ENCODE results near the gene ZNF664. TPM values are rescaled to one million over a fixed set of nuclear protein-coding genes. Genes with fewer than 3 reads are reported as not detected.

Gene ZNF664
- 10 to 100 TPM; 41.3 to 46.6 TPM for total RNA-seq

GRCh38 chr12:123972457-123973401 is at the start of gene ZNF664, which contains the start of gene CCDC92:
Gene ZNF664 (plus strand): TSS chr12:123973215. CDS start chr12:124012145, 38,930 bp downstream.
Gene CCDC92 (minus strand): TSS chr12:123972831. CDS start chr12:123944305, 28,526 bp downstream.
- Mint-ChIP-seq H3K4me1 (peaks cover 36% of the 10 kb centered on the region), H3K36me3 (ENCODE audit: low read depth) (peaks cover 17% of the 10 kb centered on the region), H3K9me3 (no peaks in the 10 kb centered on the region), H3K4me3 (peak within 1 kb of the TSS; percentile 83), H3K27ac (peak within 1 kb of the TSS; percentile 86), H3K27me3 (no peaks in the 10 kb centered on the region)
- DNase-seq: peak; percentile 93
- CTCF ChIA-PET: no interaction called here
- POLR2A ChIA-PET: interaction anchor here (1.0 kb wide), 1 partner anchor 27 kb away, joined by 3 read pairs; no protein-coding TSS in a partner anchor

GRCh38 chr12:123923927-123924326 is 49.1 kb upstream of the ZNF664 start:
- Mint-ChIP-seq H3K36me3 (ENCODE audit: low read depth) (no peaks in the 10 kb centered on the region), H3K4me1 (peaks cover 9% of the 10 kb centered on the region), H3K4me3 (no peak overlapping the region), H3K9me3 (no peaks in the 10 kb centered on the region), H3K27me3 (peaks cover 3% of the 10 kb centered on the region), H3K27ac (no peak overlapping the region)
- no peak for DNase-seq
- CTCF ChIA-PET: no interaction called here
- POLR2A ChIA-PET: no interaction called here

GRCh38 chr12:123924539-123924938 is 48.5 kb upstream of the ZNF664 start:
- H3K4me1 Mint-ChIP-seq: peaks cover 9% of the 10 kb centered on the region
- CTCF ChIA-PET: no interaction called here
- no peak for DNase-seq
- no peaks in the 10 kb centered on the region for H3K36me3 Mint-ChIP-seq (ENCODE audit: low read depth)
- H3K9me3 Mint-ChIP-seq: no peaks in the 10 kb centered on the region
- H3K27me3 Mint-ChIP-seq: peaks cover 3% of the 10 kb centered on the region
- POLR2A ChIA-PET: no interaction called here
- no peak overlapping the region for H3K4me3 Mint-ChIP-seq
- no peak overlapping the region for H3K27ac Mint-ChIP-seq

- CTCF ChIA-PET: interaction anchor here (0.7 to 1.1 kb wide), 3 partner anchors 11 to 56 kb away, joined by 3 read pairs; no protein-coding TSS in a partner anchor
- H3K9me3 Mint-ChIP-seq: no peaks in the 10 kb centered on the region
- no peak overlapping the region for H3K4me3 Mint-ChIP-seq
- H3K27me3 Mint-ChIP-seq: peaks cover 3% of the 10 kb centered on the region
- no peaks in the 10 kb centered on the region for H3K36me3 Mint-ChIP-seq (ENCODE audit: low read depth)
- no peak overlapping the region for H3K27ac Mint-ChIP-seq
- DNase-seq: no peak
- peaks cover 17% of the 10 kb centered on the region for H3K4me1 Mint-ChIP-seq
- POLR2A ChIA-PET: no interaction called here
Observed at GRCh38 chr12:123928274-123928865, 44.6 kb upstream of the ZNF664 start.

- POLR2A ChIA-PET: no interaction called here
- Mint-ChIP-seq H3K4me1 (peaks cover 20% of the 10 kb centered on the region), H3K9me3 (no peaks in the 10 kb centered on the region), H3K36me3 (ENCODE audit: low read depth) (no peaks in the 10 kb centered on the region), H3K27ac (no peak overlapping the region), H3K27me3 (peaks cover 3% of the 10 kb centered on the region), H3K4me3 (no peak overlapping the region)
- CTCF ChIA-PET: no interaction called here
- DNase-seq: no peak
Observed at GRCh38 chr12:123928897-123929296, 44.1 kb upstream of the ZNF664 start.

- ChIA-PET CTCF (no interaction called here), POLR2A (no interaction called here)
- H3K36me3 Mint-ChIP-seq (ENCODE audit: low read depth): no peaks in the 10 kb centered on the region
- no peaks in the 10 kb centered on the region for H3K9me3 Mint-ChIP-seq
- peaks cover 20% of the 10 kb centered on the region for H3K4me1 Mint-ChIP-seq
- peaks cover 3% of the 10 kb centered on the region for H3K27me3 Mint-ChIP-seq
- no peak overlapping the region for H3K27ac Mint-ChIP-seq
- H3K4me3 Mint-ChIP-seq: no peak overlapping the region
- no peak for DNase-seq
Observed at GRCh38 chr12:123929946-123930583, 43.0 kb upstream of the ZNF664 start.

- H3K27me3 Mint-ChIP-seq: peaks cover 3% of the 10 kb centered on the region
- H3K9me3 Mint-ChIP-seq: no peaks in the 10 kb centered on the region
- peaks cover 26% of the 10 kb centered on the region for H3K4me1 Mint-ChIP-seq
- ChIA-PET CTCF (interaction anchor here (0.6 to 1.9 kb wide), 3 partner anchors 10 to 223 kb away, joined by 3 to 7 read pairs (median 4); no protein-coding TSS in a partner anchor), POLR2A (no interaction called here)
- peak overlapping the region; percentile 50 for H3K4me3 Mint-ChIP-seq
- peak overlapping the region; percentile 39 for H3K27ac Mint-ChIP-seq
- H3K36me3 Mint-ChIP-seq (ENCODE audit: low read depth): peaks cover 6% of the 10 kb centered on the region
- DNase-seq: peak; percentile 65
Observed at GRCh38 chr12:123931686-123932321, 41.2 kb upstream of the ZNF664 start.

GRCh38 chr12:123933214-123933613 is 39.8 kb upstream of the ZNF664 start:
- ChIA-PET CTCF (interaction anchor here (0.7 to 1.9 kb wide), 2 partner anchors 8 to 53 kb away, joined by 3 to 7 read pairs; no protein-coding TSS in a partner anchor), POLR2A (no interaction called here)
- DNase-seq: no peak
- Mint-ChIP-seq H3K36me3 (ENCODE audit: low read depth) (peaks cover 10% of the 10 kb centered on the region), H3K27me3 (peaks cover 3% of the 10 kb centered on the region), H3K4me3 (no peak overlapping the region), H3K4me1 (peaks cover 36% of the 10 kb centered on the region), H3K27ac (no peak overlapping the region), H3K9me3 (no peaks in the 10 kb centered on the region)

GRCh38 chr12:123934016-123934620 is 38.9 kb upstream of the ZNF664 start:
- DNase-seq: no peak
- no peaks in the 10 kb centered on the region for H3K9me3 Mint-ChIP-seq
- ChIA-PET POLR2A (no interaction called here), CTCF (interaction anchor here (1.9 kb wide), 1 partner anchor 7 kb away, joined by 7 read pairs; no protein-coding TSS in a partner anchor)
- no peak overlapping the region for H3K4me3 Mint-ChIP-seq
- peaks cover 45% of the 10 kb centered on the region for H3K4me1 Mint-ChIP-seq
- H3K27ac Mint-ChIP-seq: no peak overlapping the region
- peaks cover 10% of the 10 kb centered on the region for H3K36me3 Mint-ChIP-seq (ENCODE audit: low read depth)
- H3K27me3 Mint-ChIP-seq: peaks cover 3% of the 10 kb centered on the region

- Mint-ChIP-seq H3K4me1 (peaks cover 47% of the 10 kb centered on the region), H3K9me3 (no peaks in the 10 kb centered on the region), H3K27me3 (peaks cover 3% of the 10 kb centered on the region), H3K27ac (no peak overlapping the region), H3K4me3 (no peak overlapping the region), H3K36me3 (ENCODE audit: low read depth) (peaks cover 10% of the 10 kb centered on the region)
- POLR2A ChIA-PET: no interaction called here
- DNase-seq: no peak
- CTCF ChIA-PET: interaction anchor here (1.3 kb wide), 1 partner anchor 19 kb away, joined by 4 read pairs; no protein-coding TSS in a partner anchor
Observed at GRCh38 chr12:123934829-123935228, 38.2 kb upstream of the ZNF664 start.

- H3K27ac Mint-ChIP-seq: peak overlapping the region; percentile 82
- ChIA-PET CTCF (interaction anchor here (0.8 to 1.3 kb wide), 2 partner anchors 10 to 20 kb away, joined by 3 to 4 read pairs; no protein-coding TSS in a partner anchor), POLR2A (no interaction called here)
- no peaks in the 10 kb centered on the region for H3K9me3 Mint-ChIP-seq
- peaks cover 12% of the 10 kb centered on the region for H3K36me3 Mint-ChIP-seq (ENCODE audit: low read depth)
- no peak overlapping the region for H3K4me3 Mint-ChIP-seq
- no peak for DNase-seq
- peaks cover 47% of the 10 kb centered on the region for H3K4me1 Mint-ChIP-seq
- H3K27me3 Mint-ChIP-seq: peaks cover 3% of the 10 kb centered on the region
Observed at GRCh38 chr12:123935956-123936355, 37.1 kb upstream of the ZNF664 start.

GRCh38 chr12:123936471-123936870 is 36.5 kb upstream of the ZNF664 start:
- ChIA-PET POLR2A (no interaction called here), CTCF (interaction anchor here (0.8 kb wide), 1 partner anchor 10 kb away, joined by 3 read pairs; no protein-coding TSS in a partner anchor)
- H3K27ac Mint-ChIP-seq: peak overlapping the region; percentile 82
- H3K4me1 Mint-ChIP-seq: peaks cover 43% of the 10 kb centered on the region
- no peak for DNase-seq
- no peaks in the 10 kb centered on the region for H3K9me3 Mint-ChIP-seq
- peaks cover 3% of the 10 kb centered on the region for H3K27me3 Mint-ChIP-seq
- no peak overlapping the region for H3K4me3 Mint-ChIP-seq
- peaks cover 12% of the 10 kb centered on the region for H3K36me3 Mint-ChIP-seq (ENCODE audit: low read depth)

Data from activated CD4-positive, alpha-beta T cell treated with anti-CD3 and anti-CD28 coated beads, Interleukin-2, amount 10 ng/mL, durations not matched to agents 7 days and 5 days (primary cell).